Measurements from ENCODE around the gene PIK3R6. TPM values are rescaled to one million over a fixed set of nuclear protein-coding genes. Genes with fewer than 3 reads are reported as not detected.

The PIK3R6 gene
- total RNA-seq, 6 experiments from 2014 or later = 0.18 to 0.62 (median 0.25) TPM; not detected in 1

- DNase-seq (no peak), ATAC-seq (no peak)
- TF ChIP-seq CTCF (IDR thresholded peaks at IDR 0.05) (no peak), POLR2A (IDR thresholded peaks at IDR 0.05) (no peak)
- H3K4me3 ChIP-seq = no peak overlapping the region
- H3K9me3 ChIP-seq = no peaks in the 10 kb centered on the region
- H3K36me3 ChIP-seq = no peaks in the 10 kb centered on the region
- H3K4me1 ChIP-seq = no peaks in the 10 kb centered on the region
- WGBS (ENCODE audit: insufficient coverage, low coverage, low lambda C conversion rate, missing lambda C conversion rate) = 78% methylated on average over 8 of the region's 16 CpGs
- intact Hi-C loops (cut with DNase I) = no loop called here
- no peaks in the 10 kb centered on the region for H3K27me3 ChIP-seq
- H3K27ac ChIP-seq = no peak overlapping the region
Measured at GRCh38 chr17:8829036-8829941, 38.2 kb downstream of the PIK3R6 start.

GRCh38 chr17:8828517-8828875 lies 39.0 kb downstream of the PIK3R6 start:
- intact Hi-C loops (cut with DNase I) = no loop called here
- ATAC-seq = peak in 1 of 4 donors; percentile 31
- 100% methylated on average over 2 of the region's 20 CpGs for WGBS (ENCODE audit: insufficient coverage, low coverage, low lambda C conversion rate, missing lambda C conversion rate)

GRCh38 chr17:8826808-8827435 lies 40.6 kb downstream of the PIK3R6 start:
- Histone ChIP-seq H3K9me3 (no peaks in the 10 kb centered on the region), H3K4me3 (no peak overlapping the region), H3K36me3 (no peaks in the 10 kb centered on the region), H3K27ac (no peak overlapping the region), H3K27me3 (no peaks in the 10 kb centered on the region), H3K4me1 (no peaks in the 10 kb centered on the region)
- no peak for ATAC-seq
- TF ChIP-seq POLR2A (IDR thresholded peaks at IDR 0.05) = no peak
- no peak for TF ChIP-seq CTCF (IDR thresholded peaks at IDR 0.05)
- intact Hi-C loops (cut with DNase I) = no loop called here
- DNase-seq = no peak
- WGBS (ENCODE audit: insufficient coverage, low coverage, low lambda C conversion rate, missing lambda C conversion rate) = 68% methylated on average over 17 of the region's 19 CpGs

More at GRCh38 chr17:8828517-8828875, 39.0 kb downstream of the PIK3R6 start:
- Histone ChIP-seq H3K4me3 (no peak overlapping the region), H3K27me3 (no peaks in the 10 kb centered on the region), H3K9me3 (no peaks in the 10 kb centered on the region), H3K27ac (no peak overlapping the region), H3K36me3 (no peaks in the 10 kb centered on the region), H3K4me1 (no peaks in the 10 kb centered on the region)
- DNase-seq = no peak
- TF ChIP-seq CTCF (IDR thresholded peaks at IDR 0.05) = no peak
- TF ChIP-seq POLR2A (IDR thresholded peaks at IDR 0.05) = no peak

- no peaks in the 10 kb centered on the region for H3K27me3 ChIP-seq
- intact Hi-C loops (cut with DNase I) = no loop called here
- H3K9me3 ChIP-seq = no peaks in the 10 kb centered on the region
- no peak for TF ChIP-seq POLR2A (IDR thresholded peaks at IDR 0.05)
- no peak for TF ChIP-seq CTCF (IDR thresholded peaks at IDR 0.05)
- no peaks in the 10 kb centered on the region for H3K36me3 ChIP-seq
- ATAC-seq (no peak), DNase-seq (no peak)
- 37% methylated on average over 2 of the region's 2 CpGs for WGBS (ENCODE audit: insufficient coverage, low coverage, low lambda C conversion rate, missing lambda C conversion rate)
- no peak overlapping the region for H3K27ac ChIP-seq
- H3K4me3 ChIP-seq = no peak overlapping the region
- H3K4me1 ChIP-seq = no peaks in the 10 kb centered on the region
Measured at GRCh38 chr17:8825802-8826201, 41.7 kb downstream of the PIK3R6 start.
